Esophagus muscularis mucosa (tissue), 4 donors: ENCODE data around the gene MTFP1.

Experiments
- CTCF ChIP-seq, 3 experiments: fragments of 200-600 bp in 2 of 3; fragments of 450-650 bp in 1 of 3; sonication (generic) in 2 of 3; IDR thresholded peaks; one replicate each; pipeline ENCODE4 v1.5.1; 2017 to 2019; ENCODE audit warnings: antibody characterized with exemption in 3 of 3, mild to moderate bottlenecking in 2 of 3, moderate library complexity in 1 of 3
- EP300 ChIP-seq: sonication (generic); formaldehyde crosslinking; IDR thresholded peaks from one replicate; pipeline ENCODE4 v1.6.1; 2017; ENCODE audit warnings: antibody characterized with exemption
- POLR2A ChIP-seq: fragments of 450-650 bp; IDR thresholded peaks from one replicate; pipeline ENCODE4 v1.6.1; 2017; ENCODE audit warnings: antibody characterized with exemption, moderate library complexity, mild to moderate bottlenecking, low read depth
- POLR2AphosphoS5 ChIP-seq, 2 donors: sonication (generic); formaldehyde crosslinking; IDR thresholded peaks; one replicate each; pipeline ENCODE4 v1.6.1; 2017; ENCODE audit warnings: antibody characterized with exemption in 2 of 2

- TF ChIP-seq POLR2A = no peak
- TF ChIP-seq CTCF (IDR thresholded peaks at IDR 0.05) = no peak
- TF ChIP-seq POLR2AphosphoS5 (IDR thresholded peaks at IDR 0.05) = no peak
- TF ChIP-seq EP300 = no peak
Measured at GRCh38 chr22:30404307-30404706, 21.3 kb upstream of the MTFP1 start.
